Measurements from ENCODE around the gene COG5.

Gene COG5

GRCh38 chr7:107345898-107346297, 217.8 kb downstream of the COG5 start:
- H3K4me3 ChIP-seq (ENCODE audit: low read length): no peak overlapping the region
- H3K4me1 ChIP-seq (ENCODE audit: control insufficient read depth, low read depth, low read length): no peaks in the 10 kb centered on the region
- no peak overlapping the region for H3K9ac ChIP-seq (ENCODE audit: low read length)
- no peaks in the 10 kb centered on the region for H3K27me3 ChIP-seq (ENCODE audit: control insufficient read depth, insufficient read depth, low read length)
- H3K27ac ChIP-seq (ENCODE audit: low read length): no peak overlapping the region
- H3K9me3 ChIP-seq (ENCODE audit: control insufficient read depth, low read depth, low read length): no peaks in the 10 kb centered on the region
- H3K36me3 ChIP-seq (ENCODE audit: control insufficient read depth, low read depth, low read length): no peaks in the 10 kb centered on the region

GRCh38 chr7:107344799-107345198, 218.9 kb downstream of the COG5 start:
- H3K4me3 ChIP-seq (ENCODE audit: low read length): no peak overlapping the region
- no peaks in the 10 kb centered on the region for H3K27me3 ChIP-seq (ENCODE audit: control insufficient read depth, insufficient read depth, low read length)
- H3K9ac ChIP-seq (ENCODE audit: low read length): no peak overlapping the region
- H3K4me1 ChIP-seq (ENCODE audit: control insufficient read depth, low read depth, low read length): no peaks in the 10 kb centered on the region
- H3K36me3 ChIP-seq (ENCODE audit: control insufficient read depth, low read depth, low read length): no peaks in the 10 kb centered on the region
- H3K27ac ChIP-seq (ENCODE audit: low read length): no peak overlapping the region
- H3K9me3 ChIP-seq (ENCODE audit: control insufficient read depth, low read depth, low read length): no peaks in the 10 kb centered on the region

- H3K36me3 ChIP-seq (ENCODE audit: control insufficient read depth, low read depth, low read length): no peaks in the 10 kb centered on the region
- no peaks in the 10 kb centered on the region for H3K9me3 ChIP-seq (ENCODE audit: control insufficient read depth, low read depth, low read length)
- no peak overlapping the region for H3K4me3 ChIP-seq (ENCODE audit: low read length)
- no peaks in the 10 kb centered on the region for H3K4me1 ChIP-seq (ENCODE audit: control insufficient read depth, low read depth, low read length)
- no peak overlapping the region for H3K27ac ChIP-seq (ENCODE audit: low read length)
- H3K27me3 ChIP-seq (ENCODE audit: control insufficient read depth, insufficient read depth, low read length): no peaks in the 10 kb centered on the region
- no peak overlapping the region for H3K9ac ChIP-seq (ENCODE audit: low read length)
Measured at GRCh38 chr7:107344286-107344685, 219.4 kb downstream of the COG5 start.

- Histone ChIP-seq H3K27me3 (ENCODE audit: control insufficient read depth, insufficient read depth, low read length) (no peaks in the 10 kb centered on the region), H3K4me3 (ENCODE audit: low read length) (no peak overlapping the region), H3K9me3 (ENCODE audit: control insufficient read depth, low read depth, low read length) (no peaks in the 10 kb centered on the region), H3K9ac (ENCODE audit: low read length) (no peak overlapping the region), H3K4me1 (ENCODE audit: control insufficient read depth, low read depth, low read length) (no peaks in the 10 kb centered on the region), H3K27ac (ENCODE audit: low read length) (no peak overlapping the region), H3K36me3 (ENCODE audit: control insufficient read depth, low read depth, low read length) (no peaks in the 10 kb centered on the region)
Measured at GRCh38 chr7:107338080-107338479, 225.6 kb downstream of the COG5 start.

GRCh38 chr7:107332488-107333269, 231.0 kb downstream of the COG5 start:
- H3K4me1 ChIP-seq (ENCODE audit: control insufficient read depth, low read depth, low read length): no peaks in the 10 kb centered on the region
- H3K4me3 ChIP-seq (ENCODE audit: low read length): no peak overlapping the region
- no peak overlapping the region for H3K27ac ChIP-seq (ENCODE audit: low read length)
- no peaks in the 10 kb centered on the region for H3K27me3 ChIP-seq (ENCODE audit: control insufficient read depth, insufficient read depth, low read length)
- no peaks in the 10 kb centered on the region for H3K36me3 ChIP-seq (ENCODE audit: control insufficient read depth, low read depth, low read length)
- H3K9me3 ChIP-seq (ENCODE audit: control insufficient read depth, low read depth, low read length): no peaks in the 10 kb centered on the region
- no peak overlapping the region for H3K9ac ChIP-seq (ENCODE audit: low read length)

GRCh38 chr7:107330478-107330877, 233.2 kb downstream of the COG5 start:
- Histone ChIP-seq H3K27me3 (ENCODE audit: control insufficient read depth, insufficient read depth, low read length) (no peaks in the 10 kb centered on the region), H3K27ac (ENCODE audit: low read length) (no peak overlapping the region), H3K9ac (ENCODE audit: low read length) (no peak overlapping the region), H3K4me1 (ENCODE audit: control insufficient read depth, low read depth, low read length) (no peaks in the 10 kb centered on the region), H3K9me3 (ENCODE audit: control insufficient read depth, low read depth, low read length) (no peaks in the 10 kb centered on the region), H3K36me3 (ENCODE audit: control insufficient read depth, low read depth, low read length) (no peaks in the 10 kb centered on the region), H3K4me3 (ENCODE audit: low read length) (no peak overlapping the region)

- Histone ChIP-seq H3K9ac (ENCODE audit: low read length) (no peak overlapping the region), H3K36me3 (ENCODE audit: control insufficient read depth, low read depth, low read length) (no peaks in the 10 kb centered on the region), H3K4me3 (ENCODE audit: low read length) (no peak overlapping the region), H3K27ac (ENCODE audit: low read length) (no peak overlapping the region), H3K4me1 (ENCODE audit: control insufficient read depth, low read depth, low read length) (no peaks in the 10 kb centered on the region), H3K9me3 (ENCODE audit: control insufficient read depth, low read depth, low read length) (no peaks in the 10 kb centered on the region), H3K27me3 (ENCODE audit: control insufficient read depth, insufficient read depth, low read length) (no peaks in the 10 kb centered on the region)
Measured at GRCh38 chr7:107327986-107328569, 235.6 kb downstream of the COG5 start.

- Histone ChIP-seq H3K9me3 (ENCODE audit: control insufficient read depth, low read depth, low read length) (no peaks in the 10 kb centered on the region), H3K4me1 (ENCODE audit: control insufficient read depth, low read depth, low read length) (no peaks in the 10 kb centered on the region), H3K4me3 (ENCODE audit: low read length) (no peak overlapping the region), H3K27me3 (ENCODE audit: control insufficient read depth, insufficient read depth, low read length) (no peaks in the 10 kb centered on the region), H3K36me3 (ENCODE audit: control insufficient read depth, low read depth, low read length) (no peaks in the 10 kb centered on the region), H3K9ac (ENCODE audit: low read length) (no peak overlapping the region), H3K27ac (ENCODE audit: low read length) (no peak overlapping the region)
Measured at GRCh38 chr7:107326061-107326460, 237.7 kb downstream of the COG5 start.

GRCh38 chr7:107322015-107322414, 241.7 kb downstream of the COG5 start:
- Histone ChIP-seq H3K9me3 (ENCODE audit: control insufficient read depth, low read depth, low read length) (no peaks in the 10 kb centered on the region), H3K9ac (ENCODE audit: low read length) (no peak overlapping the region), H3K4me3 (ENCODE audit: low read length) (no peak overlapping the region), H3K36me3 (ENCODE audit: control insufficient read depth, low read depth, low read length) (no peaks in the 10 kb centered on the region), H3K27me3 (ENCODE audit: control insufficient read depth, insufficient read depth, low read length) (no peaks in the 10 kb centered on the region), H3K27ac (ENCODE audit: low read length) (no peak overlapping the region), H3K4me1 (ENCODE audit: control insufficient read depth, low read depth, low read length) (no peaks in the 10 kb centered on the region)

GRCh38 chr7:107321611-107322010, 242.1 kb downstream of the COG5 start:
- no peak overlapping the region for H3K27ac ChIP-seq (ENCODE audit: low read length)
- H3K4me3 ChIP-seq (ENCODE audit: low read length): no peak overlapping the region

GRCh38 chr7:107319724-107320228, 243.9 kb downstream of the COG5 start:
- Histone ChIP-seq H3K4me1 (ENCODE audit: control insufficient read depth, low read depth, low read length) (no peaks in the 10 kb centered on the region), H3K36me3 (ENCODE audit: control insufficient read depth, low read depth, low read length) (no peaks in the 10 kb centered on the region), H3K27me3 (ENCODE audit: control insufficient read depth, insufficient read depth, low read length) (no peaks in the 10 kb centered on the region), H3K4me3 (ENCODE audit: low read length) (no peak overlapping the region), H3K9ac (ENCODE audit: low read length) (no peak overlapping the region), H3K27ac (ENCODE audit: low read length) (no peak overlapping the region), H3K9me3 (ENCODE audit: control insufficient read depth, low read depth, low read length) (no peaks in the 10 kb centered on the region)

More at GRCh38 chr7:107321611-107322010, 242.1 kb downstream of the COG5 start:
- no peaks in the 10 kb centered on the region for H3K36me3 ChIP-seq (ENCODE audit: control insufficient read depth, low read depth, low read length)
- no peaks in the 10 kb centered on the region for H3K4me1 ChIP-seq (ENCODE audit: control insufficient read depth, low read depth, low read length)
- no peaks in the 10 kb centered on the region for H3K9me3 ChIP-seq (ENCODE audit: control insufficient read depth, low read depth, low read length)
- H3K27me3 ChIP-seq (ENCODE audit: control insufficient read depth, insufficient read depth, low read length): no peaks in the 10 kb centered on the region
- no peak overlapping the region for H3K9ac ChIP-seq (ENCODE audit: low read length)
